Smooth muscle cell (in vitro differentiated cells): ENCODE results near the gene NRCAM. TPM values are rescaled to one million over a fixed set of nuclear protein-coding genes. Genes with fewer than 3 reads are reported as not detected.

Source experiments
- DNase-seq: peaks from one replicate; lab custom pipeline; 2025; ENCODE audit not compliant: unreplicated experiment; lab: John Stamatoyannopoulos, UW
- H2AFZ ChIP-seq: fragments of 200-600 bp; sonication (generic); 2 replicates; pipeline ENCODE4 v1.6.0; 2016; ENCODE audit warnings: antibody characterized with exemption, low read depth, mild to moderate bottlenecking
- H3F3A ChIP-seq: fragments of 200-600 bp; sonication (generic); 2 replicates; pipeline ENCODE4 v1.6.0; 2017; ENCODE audit warnings: antibody characterized with exemption, low read depth
- H3K27ac ChIP-seq: fragments of 200-600 bp; sonication (generic); 2 replicates; pipeline ENCODE4 v1.5.1; 2016; ENCODE audit warnings: low read depth, mild to moderate bottlenecking
- H3K27me3 ChIP-seq: fragments of 200-600 bp; sonication (generic); 2 replicates; pipeline ENCODE4 v1.6.1; 2016; ENCODE audit warnings: low read depth, mild to moderate bottlenecking
- H3K36me3 ChIP-seq: fragments of 200-600 bp; sonication (generic); 2 replicates; pipeline ENCODE4 v1.5.1; 2016; ENCODE audit warnings: low read depth
- H3K4me1 ChIP-seq: fragments of 200-600 bp; sonication (generic); 2 replicates; pipeline ENCODE4 v1.5.1; 2016; ENCODE audit warnings: low read depth
- H3K4me2 ChIP-seq: fragments of 200-600 bp; sonication (generic); 2 replicates; pipeline ENCODE4 v1.6.0; 2016; ENCODE audit warnings: mild to moderate bottlenecking
- H3K4me3 ChIP-seq: fragments of 200-600 bp; sonication (generic); 2 replicates; pipeline ENCODE4 v1.5.1; 2016; ENCODE audit warnings: mild to moderate bottlenecking
- H3K79me2 ChIP-seq: fragments of 200-600 bp; sonication (generic); 2 replicates; pipeline ENCODE4 v1.6.0; 2016; ENCODE audit warnings: low read depth, mild to moderate bottlenecking
- H3K9ac ChIP-seq: fragments of 200-600 bp; sonication (generic); 2 replicates; pipeline ENCODE4 v1.6.0; 2016; ENCODE audit warnings: low read depth
- H3K9me3 ChIP-seq: fragments of 200-600 bp; sonication (generic); replicated peaks from 2 replicates; pipeline ENCODE4 v1.5.1; 2016; ENCODE audit warnings: low read depth
- H4K20me1 ChIP-seq: fragments of 200-600 bp; sonication (generic); 2 replicates; pipeline ENCODE4 v1.6.0; 2016; ENCODE audit warnings: low read depth
- WGBS: methylation state at CpG from one replicate; pipeline ENCODE4 v1.1.7; 2016; ENCODE audit warnings: low lambda C conversion rate; 5-methylcytosine and 5-hydroxymethylcytosine counted together
- polyA plus RNA-seq: library from polyadenylated mRNA; unstranded; fragments of >200 nt; fragmentation: Nextera tagmentation; extraction: Ambion mirVana; gene quantifications from 2 replicates; pipeline ENCODE4 v1.2.1, GENCODE V29; 2016
- total RNA-seq: library from RNA; depleted of rRNA; stranded (reverse); fragments of >200 nt; gene quantifications from 2 replicates; pipeline ENCODE4 v1.2.3, GENCODE V29; 2014
- TF ChIP-seq, protein P1 (sequence below): fragments of 200-600 bp; sonication (generic); IDR thresholded peaks from 2 replicates; pipeline ENCODE4 v1.5.1; 2017; ENCODE audit warnings: borderline replicate concordance, mild to moderate bottlenecking, antibody characterized with exemption; ENCODE audit not compliant: insufficient read depth, poor library complexity, severe bottlenecking

NRCAM gene
- total and polyA plus RNA-seq, 2 experiments from 2014 or later: 0.49 TPM; not detected in 1

DNA sequence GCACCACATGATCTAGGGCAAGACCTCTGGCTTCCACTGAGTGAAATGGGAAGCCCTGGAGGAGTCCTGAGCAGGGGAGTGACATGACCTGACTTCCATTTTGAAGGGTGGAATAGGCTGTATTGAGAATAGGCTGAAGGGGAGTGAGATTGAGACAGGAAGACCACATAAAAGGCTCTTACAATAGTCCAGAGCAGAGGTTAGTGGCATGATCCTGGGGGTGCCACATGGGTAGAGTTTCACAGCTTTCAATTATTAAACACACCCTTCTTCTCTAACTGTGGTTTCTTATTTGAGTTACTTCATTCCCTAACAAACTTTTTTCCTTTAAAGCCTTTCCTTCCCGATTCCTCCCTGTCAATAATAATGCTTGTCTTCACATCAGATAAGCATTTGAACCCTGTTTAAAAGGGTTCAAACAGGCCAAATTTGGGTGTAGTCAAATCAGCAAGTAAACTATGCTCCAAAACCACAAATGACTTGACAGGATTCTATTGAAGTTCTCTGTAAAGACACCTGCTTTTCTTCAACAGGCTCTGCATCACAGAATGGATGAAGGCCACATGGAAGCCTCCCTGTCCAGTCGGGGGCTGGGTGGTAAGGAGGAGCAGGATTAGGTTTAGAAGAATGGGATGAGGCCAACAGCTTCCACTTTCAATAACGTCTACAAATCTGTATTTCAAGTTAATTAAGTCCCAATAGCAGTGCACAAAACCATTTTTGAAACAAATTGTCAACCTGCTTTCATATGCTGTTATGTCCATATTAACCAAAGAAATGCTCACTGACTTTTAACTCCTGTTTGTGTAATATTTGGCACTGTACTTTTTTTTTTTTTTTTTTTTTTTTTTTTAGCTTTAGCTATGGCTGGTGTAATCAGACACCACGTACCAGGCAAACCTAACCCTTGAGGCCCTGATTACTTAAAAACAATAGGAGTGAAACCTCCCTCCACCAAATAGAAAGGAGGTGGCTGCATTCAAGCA is 131.9 kb downstream of the NRCAM start:
- H3K79me2 ChIP-seq: no peaks in the 10 kb centered on the region
- no peaks in the 10 kb centered on the region for H3K36me3 ChIP-seq
- no peak overlapping the region for H3K4me2 ChIP-seq
- H3K27me3 ChIP-seq: no peaks in the 10 kb centered on the region
- no peak overlapping the region for H3K9ac ChIP-seq
- no peaks in the 10 kb centered on the region for H3F3A ChIP-seq
- H4K20me1 ChIP-seq: no peaks in the 10 kb centered on the region
- no peak for DNase-seq
- TF ChIP-seq, protein P1, sequence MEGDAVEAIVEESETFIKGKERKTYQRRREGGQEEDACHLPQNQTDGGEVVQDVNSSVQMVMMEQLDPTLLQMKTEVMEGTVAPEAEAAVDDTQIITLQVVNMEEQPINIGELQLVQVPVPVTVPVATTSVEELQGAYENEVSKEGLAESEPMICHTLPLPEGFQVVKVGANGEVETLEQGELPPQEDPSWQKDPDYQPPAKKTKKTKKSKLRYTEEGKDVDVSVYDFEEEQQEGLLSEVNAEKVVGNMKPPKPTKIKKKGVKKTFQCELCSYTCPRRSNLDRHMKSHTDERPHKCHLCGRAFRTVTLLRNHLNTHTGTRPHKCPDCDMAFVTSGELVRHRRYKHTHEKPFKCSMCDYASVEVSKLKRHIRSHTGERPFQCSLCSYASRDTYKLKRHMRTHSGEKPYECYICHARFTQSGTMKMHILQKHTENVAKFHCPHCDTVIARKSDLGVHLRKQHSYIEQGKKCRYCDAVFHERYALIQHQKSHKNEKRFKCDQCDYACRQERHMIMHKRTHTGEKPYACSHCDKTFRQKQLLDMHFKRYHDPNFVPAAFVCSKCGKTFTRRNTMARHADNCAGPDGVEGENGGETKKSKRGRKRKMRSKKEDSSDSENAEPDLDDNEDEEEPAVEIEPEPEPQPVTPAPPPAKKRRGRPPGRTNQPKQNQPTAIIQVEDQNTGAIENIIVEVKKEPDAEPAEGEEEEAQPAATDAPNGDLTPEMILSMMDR: no peak
- WGBS: 76% methylated on average over 4 of the region's 4 CpGs
- no peaks in the 10 kb centered on the region for H3K9me3 ChIP-seq
- H2AFZ ChIP-seq: no peak overlapping the region
- H3K27ac ChIP-seq: no peak overlapping the region
- H3K4me1 ChIP-seq: peaks cover 43% of the 10 kb centered on the region
- H3K4me3 ChIP-seq: no peak overlapping the region

DNA sequence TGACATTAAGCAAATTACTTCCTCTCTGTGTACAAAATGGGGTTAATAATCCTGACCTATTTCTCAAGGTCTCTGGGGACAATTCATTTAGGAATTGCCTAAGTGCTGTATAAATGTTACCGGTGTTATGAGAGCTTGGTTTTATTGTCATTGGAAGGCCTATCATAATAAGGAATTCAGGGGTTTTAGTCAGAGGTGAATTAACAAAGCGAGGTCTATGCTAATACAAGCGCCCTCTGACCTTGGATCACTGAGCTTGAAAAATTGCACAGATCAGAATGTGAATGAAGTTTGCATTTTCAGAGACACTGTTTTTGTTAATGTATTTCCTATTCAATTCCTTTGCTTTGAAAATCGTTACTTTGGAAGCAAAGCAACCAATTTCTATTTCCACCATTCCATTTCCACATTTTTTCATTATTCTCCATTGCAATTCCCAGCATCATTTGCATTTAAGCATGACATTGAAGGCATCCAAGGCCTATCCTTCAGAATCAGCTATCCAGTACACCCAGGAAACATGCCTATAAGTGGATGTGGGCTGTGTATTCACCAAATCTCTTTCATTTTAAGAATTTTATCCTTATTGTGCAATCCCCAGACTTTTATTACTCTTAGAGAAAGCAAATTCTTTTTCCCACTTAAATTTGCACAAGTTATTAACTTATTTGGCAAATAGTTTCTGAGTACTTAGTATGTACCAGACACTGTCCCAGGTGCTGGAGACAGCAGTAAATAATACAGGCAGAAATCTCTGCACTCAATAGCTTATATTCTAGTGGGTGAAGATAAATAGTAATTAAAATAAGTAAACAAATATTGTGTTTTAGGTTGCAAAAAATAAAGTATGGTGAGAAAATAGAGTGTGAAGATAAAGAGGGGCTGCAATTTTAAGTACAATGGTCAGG is 133.1 kb downstream of the NRCAM start:
- Histone ChIP-seq H3K27ac (no peak overlapping the region), H2AFZ (no peak overlapping the region)

DNA sequence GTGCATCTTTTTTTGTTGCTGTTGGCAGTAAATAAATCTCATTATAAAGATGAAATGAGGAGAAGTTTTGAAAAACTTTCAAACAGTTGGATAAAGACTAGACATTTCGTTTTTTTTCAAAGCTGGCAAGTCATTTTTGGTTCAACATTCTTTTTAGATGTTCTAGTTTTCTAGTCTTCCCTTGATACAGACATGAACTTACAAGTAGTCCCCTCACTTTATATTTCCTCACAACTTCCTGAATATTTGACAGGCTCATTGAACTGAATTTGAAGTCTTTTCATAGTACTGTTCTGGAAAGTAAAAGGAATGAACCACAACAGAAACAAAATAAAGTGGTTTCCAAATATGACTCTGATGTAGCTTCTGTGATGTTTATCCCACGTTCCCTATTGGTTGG is 134.2 kb downstream of the NRCAM start:
- Histone ChIP-seq H3K9me3 (no peaks in the 10 kb centered on the region), H3K27me3 (no peaks in the 10 kb centered on the region), H3K27ac (no peak overlapping the region), H4K20me1 (no peaks in the 10 kb centered on the region), H3K9ac (no peak overlapping the region), H3K4me1 (peaks cover 21% of the 10 kb centered on the region), H3K79me2 (no peaks in the 10 kb centered on the region), H3K4me3 (no peak overlapping the region), H2AFZ (no peak overlapping the region), H3K36me3 (no peaks in the 10 kb centered on the region), H3K4me2 (no peak overlapping the region), H3F3A (no peaks in the 10 kb centered on the region)
- TF ChIP-seq, protein P1: no peak
- 71% methylated on average over 2 of the region's 2 CpGs for WGBS
- no peak for DNase-seq

More for the DNA sequence above, 133.1 kb downstream of the NRCAM start:
- Histone ChIP-seq H3K4me3 (no peak overlapping the region), H3K9me3 (no peaks in the 10 kb centered on the region), H3K4me1 (peaks cover 31% of the 10 kb centered on the region), H3K9ac (no peak overlapping the region), H3K4me2 (no peak overlapping the region), H3K36me3 (no peaks in the 10 kb centered on the region), H3K79me2 (no peaks in the 10 kb centered on the region), H3F3A (no peaks in the 10 kb centered on the region), H4K20me1 (no peaks in the 10 kb centered on the region), H3K27me3 (no peaks in the 10 kb centered on the region)
- TF ChIP-seq, protein P1: no peak
- WGBS: 90% methylated on average over 4 of the region's 4 CpGs
- no peak for DNase-seq
